NCI-H526 (cell line): ENCODE measurements around the gene FTO.
"Not testable (repeated sequence)": the region's sequence is repeated elsewhere in the genome, so short reads cannot be mapped to it uniquely, and the experiment has no call there.

ENCODE experiments used
- DNase-seq, 2 experiments: peaks; one replicate each; lab custom pipeline; 2025; lab: John Stamatoyannopoulos, UW

Gene FTO

DNA sequence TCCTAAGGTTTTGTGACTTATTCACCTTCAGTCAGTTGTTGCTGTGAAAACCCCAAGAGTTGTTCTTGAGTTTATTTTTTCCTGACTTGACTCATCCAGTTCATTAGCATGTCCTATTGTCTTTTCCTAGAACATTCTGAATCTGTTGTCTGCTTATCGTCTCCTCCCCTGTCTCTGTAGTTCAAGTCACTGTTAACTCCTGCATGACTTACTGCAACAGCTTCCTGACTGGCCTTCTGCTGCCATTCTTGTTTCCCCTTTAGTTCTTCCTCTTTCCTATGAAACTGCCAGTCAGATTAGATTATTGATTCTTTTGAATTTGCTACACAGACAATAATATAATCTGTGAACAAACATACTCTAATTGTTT lies 161.5 kb downstream of the FTO start:
- no peak for DNase-seq

DNA sequence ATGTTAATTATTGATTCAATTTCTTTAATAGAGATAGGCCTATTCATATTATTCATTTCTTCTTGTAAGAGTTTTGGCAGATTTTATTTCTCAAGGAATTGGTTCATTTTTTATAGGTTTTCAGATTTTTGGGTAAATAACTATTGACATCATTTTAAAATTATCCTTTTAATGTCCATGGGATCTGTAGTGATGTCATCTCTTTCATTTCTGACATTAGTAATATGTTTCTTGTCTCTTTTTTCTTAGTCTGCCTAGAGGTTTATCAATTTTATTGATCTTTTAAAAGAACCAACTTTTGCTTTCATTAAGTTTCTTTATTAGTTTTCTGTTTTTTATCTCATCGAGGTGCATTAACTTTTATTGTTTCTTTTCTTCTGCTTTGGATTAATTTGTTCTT lies 162.6 kb downstream of the FTO start:
- DNase-seq = no peak

GRCh38 chr16:53870831-53871230 lies 166.9 kb downstream of the FTO start:
- no peak for DNase-seq

DNA sequence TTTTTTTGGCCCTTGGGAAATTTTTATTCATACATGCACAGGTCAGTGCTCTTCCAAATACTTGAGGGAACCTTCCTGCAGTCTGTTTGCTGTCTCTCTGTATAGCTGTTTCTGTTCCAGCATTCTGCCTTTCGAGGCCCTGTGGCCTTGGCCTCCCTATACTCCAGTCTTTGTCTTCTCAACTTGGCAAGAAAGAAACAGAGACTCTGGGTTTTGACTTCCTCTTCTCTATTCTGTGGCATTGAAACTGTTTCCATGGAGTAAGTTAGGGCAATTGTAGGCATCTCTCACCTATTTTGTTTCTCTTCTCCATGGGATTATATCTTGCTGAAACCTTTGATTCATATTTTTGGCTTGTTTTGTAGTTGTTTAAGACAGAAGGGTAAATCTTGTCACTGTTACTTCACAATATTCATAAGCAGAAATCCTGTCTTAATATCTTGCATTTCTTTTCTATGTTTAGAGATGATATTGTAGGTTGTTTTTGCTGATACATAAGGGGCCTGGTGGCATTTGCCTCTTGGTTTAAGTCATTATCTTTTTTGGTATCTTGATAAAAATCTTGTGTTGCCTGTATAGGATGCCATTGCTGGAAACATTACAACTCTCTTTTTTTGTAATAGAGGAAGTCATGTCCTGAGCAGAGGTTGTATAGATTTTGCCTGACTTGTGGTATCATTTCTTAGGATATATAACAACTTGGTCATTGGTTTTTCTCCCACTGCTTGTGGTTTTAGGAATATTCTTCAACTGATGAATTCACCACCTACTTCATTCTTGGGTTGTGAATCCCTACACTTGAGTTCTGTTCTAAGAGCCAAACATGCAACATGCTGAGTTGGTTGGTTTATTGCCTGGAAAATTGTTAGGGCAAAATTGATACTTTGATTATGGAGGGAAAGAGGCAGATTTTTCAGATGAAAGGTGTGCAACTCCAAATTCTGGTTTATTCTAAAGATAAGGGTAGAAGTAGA lies 168.6 kb downstream of the FTO start:
- no peak for DNase-seq

- peak in 1 of 2 experiments; percentile 3 for DNase-seq
Observed at GRCh38 chr16:53876811-53877210, 172.9 kb downstream of the FTO start.

GRCh38 chr16:53878216-53878615 lies 174.3 kb downstream of the FTO start:
- no peak for DNase-seq

DNA sequence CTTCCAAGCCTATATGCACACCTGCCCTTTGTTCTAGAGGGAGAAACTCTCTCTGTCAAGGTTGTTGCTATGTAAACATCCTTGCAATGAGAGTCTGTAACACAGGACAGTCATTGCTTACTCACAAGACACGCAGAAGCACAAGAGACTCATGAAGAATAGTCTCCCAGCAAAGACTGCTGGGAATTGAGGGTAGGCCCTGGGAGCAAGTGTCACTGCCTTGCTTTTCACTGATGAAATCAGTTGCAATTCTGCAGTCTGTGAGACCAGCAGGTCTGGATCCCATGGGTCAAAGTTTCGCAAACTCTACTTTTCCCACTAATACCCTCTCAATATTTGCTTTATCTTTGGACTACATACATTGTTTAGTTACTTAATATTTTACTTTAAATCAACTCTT lies 177.4 kb downstream of the FTO start:
- DNase-seq = no peak

GRCh38 chr16:53882310-53882709 lies 178.4 kb downstream of the FTO start:
- no peak for DNase-seq

DNA sequence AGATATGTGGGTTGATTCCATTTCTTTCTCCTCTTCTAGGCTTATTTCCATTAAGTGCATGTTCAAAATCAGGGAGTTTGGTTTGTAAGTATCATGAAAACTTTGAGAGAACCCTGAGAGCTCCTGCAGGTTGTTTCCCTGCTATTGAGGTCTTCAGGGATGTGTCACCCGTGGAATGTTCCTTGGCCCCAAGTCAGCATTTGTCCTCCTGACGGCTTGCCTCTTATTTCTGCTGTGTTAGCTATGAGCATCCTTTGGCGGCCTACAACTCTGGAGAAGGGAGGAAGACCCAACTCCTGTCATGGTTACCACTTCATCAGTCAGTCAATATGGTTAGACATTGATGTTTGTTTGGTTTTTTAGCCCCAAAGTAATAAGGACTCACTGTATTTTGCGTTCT lies 180.8 kb downstream of the FTO start:
- no peak for DNase-seq

DNA sequence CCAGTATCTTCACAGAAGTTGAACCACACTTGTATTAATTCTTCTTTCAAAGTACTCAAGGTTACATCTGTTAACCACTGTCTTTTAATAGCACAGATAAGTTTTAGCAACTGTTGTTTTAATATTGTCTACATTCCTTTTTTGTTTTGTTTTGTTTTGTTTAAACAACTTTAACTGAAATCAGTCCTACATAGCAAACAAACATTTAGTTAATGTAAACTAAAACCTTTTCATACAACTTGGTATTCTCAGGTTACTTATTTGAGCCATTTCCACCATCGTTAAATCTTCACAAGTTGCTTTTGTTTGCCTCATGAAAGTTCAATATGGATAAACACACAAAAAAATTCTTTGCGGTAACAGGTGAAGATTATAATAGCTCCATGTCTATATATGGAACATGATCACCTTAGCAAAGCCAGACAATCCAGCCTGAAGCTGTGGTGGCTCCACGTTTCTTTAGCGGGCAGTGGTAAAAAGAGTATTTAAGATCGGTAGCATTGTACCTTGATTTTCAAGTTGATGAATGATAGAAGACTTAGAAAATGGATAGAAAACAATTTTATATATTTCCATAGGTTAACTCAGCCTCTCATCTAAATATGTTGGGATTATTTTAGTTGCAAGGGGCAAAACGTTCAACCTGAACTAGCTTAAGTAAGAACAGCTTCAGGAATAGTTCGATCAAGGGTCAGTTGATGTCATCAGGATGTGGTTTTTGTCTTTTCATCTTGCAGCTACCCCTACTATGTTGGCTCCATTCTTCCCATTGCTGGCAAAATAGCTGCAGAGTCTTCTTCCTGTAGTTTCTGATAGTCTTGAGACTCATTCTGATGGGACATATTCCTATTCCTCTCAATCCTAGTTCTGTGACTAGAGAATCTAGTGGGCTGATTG lies 182.8 kb downstream of the FTO start:
- no peak for DNase-seq

DNA sequence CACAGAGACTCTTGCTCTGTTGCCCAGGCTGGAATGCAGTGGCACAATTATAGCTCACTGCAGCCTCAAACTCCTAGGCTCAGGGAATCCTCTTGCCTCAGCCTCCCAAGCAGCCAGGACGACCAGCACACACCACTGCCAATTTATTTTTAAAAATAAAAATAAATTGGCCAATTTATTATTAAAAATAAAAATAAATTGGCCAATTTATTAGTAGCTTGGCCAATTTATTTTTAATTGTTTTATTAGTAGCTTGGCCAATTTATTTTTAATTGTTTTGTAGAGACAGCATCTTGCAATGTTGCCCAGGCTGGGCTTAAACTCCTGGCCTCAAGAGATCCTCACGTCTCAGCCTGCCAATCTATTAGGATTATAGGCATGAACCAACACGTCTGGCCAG lies 184.3 kb downstream of the FTO start:
- DNase-seq = no peak

DNA sequence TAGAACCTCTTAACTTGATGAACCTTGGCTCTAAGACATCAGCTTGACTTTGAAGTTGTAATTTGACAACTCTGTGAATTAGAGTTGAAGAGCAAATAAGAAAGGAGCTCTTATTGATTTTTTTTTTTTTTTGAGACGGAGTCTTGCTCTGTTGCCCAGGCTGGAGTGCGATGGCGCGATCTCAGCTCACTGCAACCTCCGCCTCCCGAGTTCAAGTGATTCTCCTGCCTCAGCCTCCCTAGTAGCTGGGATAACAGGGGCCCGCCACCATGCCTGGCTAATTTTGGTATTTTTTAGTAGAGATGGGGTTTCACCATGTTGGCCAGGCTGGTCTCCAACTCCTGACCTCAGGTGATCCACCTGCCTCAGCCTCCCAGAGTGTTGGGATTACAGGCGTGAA lies 186.9 kb downstream of the FTO start:
- DNase-seq = not testable (repeated sequence)

- no peak for DNase-seq
Observed at GRCh38 chr16:53891409-53892139, 187.6 kb downstream of the FTO start.

DNA sequence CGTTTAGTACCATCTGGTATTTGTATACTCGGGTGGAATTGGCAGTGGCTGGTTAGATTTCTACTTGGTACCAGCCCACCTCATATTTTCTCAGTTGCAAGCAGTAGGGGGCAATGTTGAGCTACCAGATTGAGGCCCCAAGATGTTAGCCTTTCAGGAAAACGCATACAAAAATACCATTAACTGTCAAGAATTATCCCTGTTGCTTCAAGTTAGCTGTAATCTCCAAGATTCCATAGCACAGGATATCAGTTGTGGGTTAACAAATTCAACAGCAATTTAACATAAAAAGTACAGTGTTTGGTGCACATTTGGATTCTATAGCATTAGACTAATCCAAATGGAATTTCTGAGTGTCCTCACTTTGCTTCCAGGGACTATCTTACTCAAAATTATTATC lies 188.2 kb downstream of the FTO start:
- DNase-seq = peak in 1 of 2 experiments; percentile 48

DNA sequence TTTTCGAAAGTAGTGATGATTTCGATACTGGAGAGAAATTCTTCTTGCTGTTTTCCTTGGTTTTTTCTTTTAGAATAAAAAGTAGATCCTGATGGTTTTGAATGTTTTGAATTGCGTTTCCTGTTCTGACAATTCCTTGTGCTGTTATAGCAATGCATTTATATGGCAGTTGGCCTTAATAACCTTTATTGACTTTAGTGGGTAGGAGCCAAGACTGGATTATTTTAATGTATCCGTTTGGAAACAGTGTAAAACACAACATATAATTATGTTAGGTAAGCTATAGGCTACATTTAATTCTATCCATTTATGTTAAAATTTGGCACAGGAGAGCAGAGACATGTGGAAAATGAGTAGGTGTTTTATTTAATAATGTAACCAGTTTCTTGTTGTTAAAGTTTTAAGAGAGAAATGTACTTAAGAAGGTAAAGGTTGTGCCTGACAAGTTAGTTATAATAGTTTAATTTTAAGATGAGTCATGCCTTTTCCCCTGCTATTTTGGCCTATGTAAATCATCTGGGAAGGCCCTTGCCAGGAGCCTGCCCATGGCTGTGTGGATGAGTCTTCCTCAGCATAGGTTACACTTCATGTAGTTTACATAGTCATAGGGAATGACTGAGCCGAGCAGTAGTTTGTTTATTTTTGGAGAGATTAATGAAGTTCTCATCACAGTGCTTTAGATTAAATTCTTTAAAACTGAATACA lies 189.9 kb downstream of the FTO start:
- peak in 1 of 2 experiments; percentile 19 for DNase-seq

DNA sequence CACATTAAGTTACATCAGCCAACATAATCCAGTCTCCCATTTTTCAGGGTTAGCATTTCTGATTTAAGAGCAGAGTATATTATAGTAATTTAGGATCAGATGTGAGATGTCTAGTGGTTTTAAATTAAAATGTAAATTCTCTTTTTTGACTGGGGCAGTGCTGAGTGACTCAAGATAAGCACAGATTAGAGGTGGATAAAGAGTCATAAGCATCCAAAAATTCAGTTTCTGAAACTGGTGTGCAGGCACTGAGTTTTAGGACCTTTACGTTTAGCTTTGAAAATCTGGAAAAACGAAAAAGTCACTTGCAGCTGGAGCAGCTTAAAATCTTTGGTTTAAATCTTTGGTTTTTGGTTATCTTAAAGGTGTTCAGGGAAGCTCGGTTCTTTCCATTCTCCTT lies 190.7 kb downstream of the FTO start:
- no peak for DNase-seq

DNA sequence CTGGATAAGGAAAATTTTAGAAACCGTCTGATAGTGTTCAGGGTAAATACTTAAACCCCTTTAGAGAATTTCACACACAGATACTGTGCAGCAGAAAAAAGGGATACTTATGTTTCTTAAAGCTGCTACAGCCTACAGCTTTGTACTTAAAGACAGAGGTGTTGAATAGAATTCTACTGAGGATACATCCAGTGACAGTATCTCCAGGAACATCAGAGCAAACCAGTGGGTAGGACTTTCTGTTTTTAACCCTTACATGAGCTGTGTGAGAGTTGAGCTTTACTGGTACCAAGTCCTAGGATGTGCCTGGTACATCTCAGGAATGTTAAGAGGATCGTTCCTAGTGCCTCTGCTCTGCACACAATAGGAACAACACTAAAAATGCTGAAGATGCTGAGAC lies 191.5 kb downstream of the FTO start:
- no peak for DNase-seq

DNA sequence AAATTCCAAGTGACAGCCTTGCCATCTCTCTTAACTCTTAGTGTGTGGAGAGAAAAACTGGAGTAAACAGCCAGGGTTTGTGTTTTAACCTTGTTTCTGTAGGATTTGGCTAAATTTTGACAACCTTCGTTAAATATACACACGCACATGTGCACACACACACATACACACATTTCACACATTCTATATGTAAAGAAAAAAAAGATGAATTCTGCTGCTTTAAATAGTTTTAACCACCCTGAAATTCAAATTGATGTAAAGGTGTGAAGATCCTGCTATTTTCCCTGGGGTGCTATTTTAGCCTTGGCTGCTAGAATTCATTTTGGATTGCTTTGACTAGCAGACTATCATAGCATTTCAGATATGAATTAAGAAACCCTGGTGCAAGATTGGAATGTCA lies 191.9 kb downstream of the FTO start:
- no peak for DNase-seq

DNA sequence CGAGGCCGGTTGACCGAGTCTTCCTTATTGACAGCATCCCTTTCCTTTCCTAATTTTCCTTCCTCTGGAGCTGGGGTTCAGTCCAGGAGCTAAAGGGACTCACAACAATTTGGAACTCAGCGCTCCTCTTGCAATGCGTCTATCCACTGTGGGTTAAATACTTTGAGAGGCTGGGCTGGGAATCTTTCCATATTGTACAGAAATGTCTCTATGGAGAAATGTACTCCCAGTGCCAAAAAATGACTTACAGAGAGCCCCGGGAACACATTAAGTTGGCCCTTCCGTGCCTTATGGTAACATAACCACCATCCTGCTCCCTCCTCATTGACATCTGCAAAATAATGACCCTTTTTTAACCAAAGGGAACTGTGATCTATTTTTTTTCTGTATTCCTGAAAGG lies 192.8 kb downstream of the FTO start:
- no peak for DNase-seq

DNA sequence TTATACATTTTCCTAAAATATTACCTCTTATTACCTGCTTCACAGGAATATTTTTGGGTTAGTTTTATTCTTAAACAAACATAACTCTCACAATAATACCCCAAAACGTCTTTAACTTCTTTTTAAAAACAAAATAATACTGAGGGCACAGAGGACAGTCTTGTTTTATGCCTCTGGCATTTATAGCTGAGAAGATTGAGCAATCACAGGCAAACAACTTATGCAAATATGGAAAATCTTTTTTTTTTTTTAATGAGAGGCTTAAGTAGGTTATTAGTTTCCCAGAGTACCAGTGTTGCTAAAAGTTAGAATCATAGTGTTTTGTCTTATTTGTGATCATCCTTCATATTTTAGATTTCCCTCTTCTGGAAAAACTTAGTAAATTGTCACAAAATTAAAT lies 195.0 kb downstream of the FTO start:
- DNase-seq = peak in 1 of 2 experiments; percentile 6

- DNase-seq = no peak
Observed at GRCh38 chr16:53899431-53899830, 195.5 kb downstream of the FTO start.

- no peak for DNase-seq
Observed at GRCh38 chr16:53900667-53901066, 196.7 kb downstream of the FTO start.
